NOMO-1 treated with dmso at 0.1 percent for 144 hours (cell line): Measurements from ENCODE around the gene RPL36AL.

ENCODE experiments used
- DNase-seq: peaks from one replicate; lab custom pipeline; 2025; ENCODE audit not compliant: unreplicated experiment; lab: John Stamatoyannopoulos, UW

Gene RPL36AL

DNA sequence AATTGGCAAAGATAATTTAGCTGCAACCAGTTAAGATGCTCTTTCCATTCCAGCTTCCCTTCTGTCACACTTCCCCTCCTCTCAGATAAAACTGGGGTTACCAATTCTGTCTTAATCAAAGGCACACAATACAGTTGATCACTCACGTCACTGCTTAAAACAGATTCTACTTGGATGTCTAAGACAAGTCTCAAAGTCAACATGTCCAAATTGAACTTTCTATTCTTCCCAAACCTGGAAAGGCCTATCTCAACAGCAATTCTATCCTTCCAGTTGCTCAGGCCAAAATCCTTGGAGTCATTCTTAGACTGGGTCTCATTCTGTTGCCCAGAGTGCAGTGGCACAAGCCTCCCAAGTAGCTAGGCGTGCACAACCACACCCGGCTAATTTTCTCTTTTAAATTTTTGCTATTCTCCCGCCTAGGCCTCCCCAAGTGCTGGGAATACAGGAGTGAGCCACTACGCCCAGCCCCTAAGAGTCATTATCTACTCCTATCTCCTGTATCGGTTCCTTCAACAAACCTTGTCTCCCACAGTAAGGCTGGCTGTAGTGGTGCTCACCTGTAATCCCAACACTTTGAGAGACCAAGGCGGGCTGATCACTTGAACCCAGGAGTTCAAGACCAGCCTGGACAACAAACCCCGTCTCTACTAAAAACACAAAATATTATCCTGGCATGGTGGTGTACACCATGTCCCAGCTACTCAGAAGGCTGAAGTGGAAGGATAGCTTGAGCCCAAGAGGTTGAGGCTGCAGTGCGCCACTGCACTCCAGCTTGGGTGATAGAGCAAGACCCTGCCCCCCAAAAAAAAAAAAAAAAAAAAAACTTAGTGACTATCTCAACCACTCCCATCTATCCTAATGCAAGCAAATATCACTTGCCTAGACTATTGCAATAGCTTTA lies 39.0 kb downstream of the RPL36AL start:
- no peak for DNase-seq

DNA sequence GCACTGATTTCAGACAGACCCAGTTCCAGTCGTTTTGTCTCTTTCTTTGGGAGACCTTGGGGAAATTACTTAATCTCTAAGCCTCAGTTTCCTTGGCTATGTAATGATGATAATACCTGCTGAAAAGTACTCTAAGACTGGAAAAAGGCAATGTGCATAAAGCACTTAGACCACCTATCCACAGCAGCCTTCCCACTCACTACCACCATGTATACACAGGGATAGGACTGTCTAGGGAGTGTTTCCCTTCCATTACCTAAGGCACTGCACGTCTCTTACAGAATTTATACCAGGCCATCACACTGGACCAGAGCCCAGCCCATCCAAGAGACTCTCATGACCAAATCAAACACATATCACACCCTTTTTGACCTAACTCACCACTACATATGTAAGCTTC lies 40.6 kb downstream of the RPL36AL start:
- no peak for DNase-seq

DNA sequence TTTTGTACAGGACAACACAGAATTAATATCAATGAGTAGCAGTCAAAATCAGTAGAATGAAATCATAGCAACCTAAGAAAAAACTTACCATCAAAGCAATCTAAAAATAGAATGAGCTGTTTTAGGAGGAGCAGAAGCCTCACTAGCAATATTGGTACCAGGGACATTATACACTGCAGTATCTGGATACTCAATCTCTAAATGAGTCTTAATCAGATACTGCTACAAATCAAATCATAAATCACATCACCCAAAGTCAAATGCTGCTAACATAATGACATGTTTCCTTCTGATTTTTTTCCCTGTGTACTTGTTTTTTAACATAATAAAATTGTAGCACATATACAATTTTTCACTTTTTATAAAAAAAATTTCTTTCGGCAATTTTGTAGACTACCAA lies 42.3 kb downstream of the RPL36AL start:
- no peak for DNase-seq

DNA sequence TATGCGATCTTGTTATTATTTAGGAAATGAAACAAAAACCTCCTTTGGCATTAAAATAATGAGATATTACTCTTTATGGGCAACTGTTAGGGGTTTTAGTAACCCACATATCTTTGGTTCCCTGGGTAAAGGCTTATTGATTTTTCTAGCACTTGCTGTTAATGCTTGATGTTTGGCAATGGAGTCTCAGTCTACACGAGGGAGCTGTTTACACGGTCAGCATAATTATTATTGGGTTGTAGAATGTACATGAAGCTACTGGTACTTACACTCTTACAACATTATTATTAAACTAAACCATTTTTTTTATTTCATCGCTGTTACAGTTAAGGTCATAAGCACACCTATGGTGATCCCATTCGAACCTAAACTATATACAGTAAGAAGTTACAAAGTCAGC lies 46.4 kb downstream of the RPL36AL start:
- DNase-seq = no peak

DNA sequence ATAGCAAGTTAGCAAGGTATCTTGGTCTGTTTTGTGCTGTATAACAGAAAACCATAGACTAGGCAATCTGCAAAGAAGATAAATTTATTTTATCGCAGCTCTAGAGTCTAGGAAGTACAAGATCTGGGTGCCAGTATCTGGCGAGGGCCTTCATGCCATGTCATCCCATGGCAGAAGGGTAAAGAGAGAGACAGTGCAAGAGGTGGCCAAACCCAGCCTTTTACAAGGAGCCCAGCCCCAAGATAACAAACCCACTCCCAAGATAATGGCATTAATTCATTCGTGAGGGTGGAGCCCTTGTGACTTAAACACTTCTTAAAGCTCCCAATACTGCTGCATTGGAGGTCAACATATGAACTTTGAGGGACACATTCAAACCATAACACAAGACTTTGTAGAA lies 51.1 kb downstream of the RPL36AL start:
- no peak for DNase-seq
